Activated T-helper 9 cell treated with anti-CD3 and anti-CD28 coated beads, Interleukin-2, amount 50 U/mL, for 16 hours (primary cell): ENCODE results near the gene LAMTOR3.
"Not testable (repeated sequence)": the region's sequence is repeated elsewhere in the genome, so short reads cannot be mapped to it uniquely, and the experiment has no call there.

Experiments
- DNase-seq: peaks from one replicate; pipeline ENCODE4 v3.0.0-alpha.2; 2020; ENCODE audit warnings: low read depth

LAMTOR3 gene

DNA sequence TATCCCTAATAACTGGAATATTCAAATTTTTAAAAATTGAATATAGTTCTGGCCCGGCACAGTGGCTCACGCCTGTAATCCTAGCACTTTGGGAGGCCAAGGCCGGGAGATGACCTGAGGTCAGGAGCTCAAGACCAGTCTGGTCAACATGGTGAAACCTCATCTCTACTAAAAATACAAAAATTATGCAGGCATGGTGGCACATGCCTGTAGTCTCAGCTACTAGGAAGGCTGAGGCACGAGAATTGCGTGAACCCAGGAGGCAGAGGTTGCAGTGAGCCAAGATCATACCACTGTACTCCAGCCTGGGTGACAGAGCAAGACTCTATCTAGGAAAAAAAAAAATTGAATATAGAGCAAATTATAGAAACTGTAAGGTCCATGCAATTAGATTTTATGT, 64.2 kb downstream of the LAMTOR3 start:
- not testable (repeated sequence) for DNase-seq

DNA sequence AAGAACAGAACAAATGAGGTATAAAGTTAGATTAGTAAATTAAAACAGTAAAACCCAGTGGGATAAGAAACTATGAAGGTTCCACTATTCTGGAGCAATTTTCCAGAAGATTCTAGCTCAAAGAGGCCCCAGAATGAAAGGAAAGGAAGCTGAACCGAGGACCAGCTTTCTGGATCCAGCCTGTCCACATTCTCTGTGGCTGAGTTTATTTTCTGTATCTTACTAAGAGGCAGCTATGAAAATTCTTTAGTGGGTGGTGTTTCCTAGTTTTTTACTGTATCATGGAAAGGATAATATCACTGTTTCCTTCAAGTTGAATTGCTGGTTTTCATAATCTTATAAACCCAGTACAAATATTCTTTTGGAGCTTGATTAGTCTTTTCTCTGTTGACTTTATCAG, 65.8 kb downstream of the LAMTOR3 start:
- DNase-seq = no peak
